NK-92 treated with Interleukin-12 subunit alpha and Interleukin-12 subunit beta, amount 100 ng/mL, for 24 hours (cell line): ENCODE data around the gene RFTN2.
"Not testable (repeated sequence)": the region's sequence is repeated elsewhere in the genome, so short reads cannot be mapped to it uniquely, and the experiment has no call there.

Source experiments
- DNase-seq: peaks from one replicate; lab custom pipeline; 2025; lab: John Stamatoyannopoulos, UW

RFTN2 gene

GRCh38 chr2:197675246-197675645 is at the start of gene RFTN2:
TSS of gene RFTN2 (minus strand) at chr2:197675587. CDS start at chr2:197675458, 129 bp downstream.
- no peak for DNase-seq

GRCh38 chr2:197717863-197718262 is 42.5 kb upstream of the RFTN2 start:
- DNase-seq: no peak

- DNase-seq: no peak
These were observed 37.9 kb upstream of the RFTN2 start for GRCh38 chr2:197713271-197713670.

GRCh38 chr2:197711578-197711977 is 36.2 kb upstream of the RFTN2 start:
- no peak for DNase-seq

GRCh38 chr2:197710424-197711042 is 35.1 kb upstream of the RFTN2 start:
- DNase-seq: peak; percentile 8

- not testable (repeated sequence) for DNase-seq
These were observed 33.8 kb upstream of the RFTN2 start for GRCh38 chr2:197709140-197709539.

- DNase-seq: no peak
These were observed 32.9 kb upstream of the RFTN2 start for GRCh38 chr2:197708331-197708730.

- no peak for DNase-seq
These were observed 32.2 kb upstream of the RFTN2 start for GRCh38 chr2:197707316-197708213.

GRCh38 chr2:197706839-197707207 is 31.4 kb upstream of the RFTN2 start:
- no peak for DNase-seq

- no peak for DNase-seq
These were observed 30.8 kb upstream of the RFTN2 start for GRCh38 chr2:197705912-197706838.

- peak; percentile 90 for DNase-seq
These were observed 29.9 kb upstream of the RFTN2 start, which contains the start of gene MARS2 for GRCh38 chr2:197705121-197705911. TSS of gene MARS2 (plus strand) at chr2:197705369. CDS start at chr2:197705406, 37 bp downstream.

- DNase-seq: no peak
These were observed 29.2 kb upstream of the RFTN2 start for GRCh38 chr2:197704434-197705120.

GRCh38 chr2:197700960-197701359 is 25.6 kb upstream of the RFTN2 start:
- DNase-seq: no peak

GRCh38 chr2:197699724-197700123 is 24.3 kb upstream of the RFTN2 start:
- not testable (repeated sequence) for DNase-seq

- not testable (repeated sequence) for DNase-seq
These were observed 21.2 kb upstream of the RFTN2 start for GRCh38 chr2:197696571-197696970.

- not testable (repeated sequence) for DNase-seq
These were observed 20.6 kb upstream of the RFTN2 start for GRCh38 chr2:197695971-197696370.

- not testable (repeated sequence) for DNase-seq
These were observed 19.8 kb upstream of the RFTN2 start for GRCh38 chr2:197695206-197695605.

- no peak for DNase-seq
These were observed 2.1 kb upstream of the RFTN2 start for GRCh38 chr2:197677483-197677882.

- DNase-seq: no peak
These were observed 1.7 kb upstream of the RFTN2 start for GRCh38 chr2:197677056-197677455.

GRCh38 chr2:197675711-197676188 is 363 bp upstream of the RFTN2 start:
- no peak for DNase-seq
